NCI-H187 (cell line): Measurements from ENCODE around the gene DPH1.

ENCODE experiments used
- DNase-seq, 2 experiments: peaks; one replicate each; lab custom pipeline; 2025; lab: John Stamatoyannopoulos, UW

Gene DPH1

GRCh38 chr17:2082003-2082781 lies 52.2 kb downstream of the DPH1 start:
- DNase-seq: no peak

- DNase-seq: no peak
These were observed 53.7 kb downstream of the DPH1 start for GRCh38 chr17:2083613-2084035.

GRCh38 chr17:2084036-2084765 lies 54.2 kb downstream of the DPH1 start:
- DNase-seq: no peak

- DNase-seq: no peak
These were observed 55.1 kb downstream of the DPH1 start for GRCh38 chr17:2084766-2085647.

DNA sequence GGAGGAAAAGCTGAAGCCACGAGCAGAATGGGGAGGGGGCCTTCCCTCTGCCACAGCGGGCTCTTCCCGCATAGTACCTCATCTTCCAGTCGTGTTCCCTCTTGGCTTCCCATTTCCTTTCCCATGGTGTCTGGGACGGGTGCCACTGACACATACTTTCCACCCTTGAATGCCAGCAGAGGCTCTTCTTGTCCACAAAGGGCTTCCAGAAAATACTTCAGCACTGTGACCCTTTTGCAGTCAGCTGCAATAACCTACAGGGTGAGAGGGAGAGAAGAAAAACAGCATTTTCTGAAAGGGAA lies 55.6 kb downstream of the DPH1 start:
- DNase-seq: no peak

DNA sequence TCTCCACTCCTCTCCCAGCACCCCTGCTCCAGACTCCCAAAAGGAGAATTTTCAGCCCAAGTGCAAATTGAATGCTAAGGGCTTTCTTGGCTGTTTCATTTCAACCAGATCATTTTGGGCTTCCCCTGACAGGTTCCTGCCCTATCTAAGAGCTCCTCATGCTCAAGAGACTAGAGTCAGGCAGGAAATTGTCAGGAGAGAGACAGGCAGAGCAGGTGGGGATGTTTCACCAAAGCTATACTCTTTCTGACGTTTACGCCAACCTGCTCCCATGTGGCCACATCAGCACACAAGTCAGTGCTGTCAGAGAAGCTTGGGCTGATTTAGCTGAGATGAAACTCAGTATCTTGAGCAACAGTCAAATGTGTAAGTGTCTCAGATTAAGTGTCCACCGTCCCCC lies 56.4 kb downstream of the DPH1 start:
- DNase-seq: no peak

GRCh38 chr17:2087597-2088211 lies 57.8 kb downstream of the DPH1 start:
- DNase-seq: no peak

GRCh38 chr17:2089021-2089422 lies 59.1 kb downstream of the DPH1 start:
- DNase-seq: no peak

DNA sequence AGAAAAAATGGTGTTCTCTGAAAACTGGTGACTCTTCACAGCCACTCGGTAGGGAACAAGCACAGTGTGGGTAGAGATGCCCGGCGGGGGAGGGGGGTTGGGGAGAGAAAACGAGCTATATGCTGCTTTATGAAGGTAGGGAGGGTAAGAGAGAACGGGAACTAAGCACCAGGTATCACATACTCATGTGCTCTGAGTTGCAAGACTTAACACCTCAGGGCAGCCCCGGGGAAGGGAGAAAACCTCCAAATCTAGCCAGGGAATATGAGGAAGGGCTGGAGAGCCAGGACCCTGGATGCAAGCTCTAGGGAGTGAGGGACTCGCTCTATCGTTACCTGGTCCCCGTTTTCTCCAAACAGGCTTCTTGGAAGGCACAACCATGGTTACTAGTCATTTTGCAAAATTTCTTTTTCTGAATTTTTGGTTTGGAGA lies 60.3 kb downstream of the DPH1 start:
- DNase-seq: no peak

- no peak for DNase-seq
These were observed 61.0 kb downstream of the DPH1 start for GRCh38 chr17:2090804-2091534.

GRCh38 chr17:2092253-2092652 lies 62.3 kb downstream of the DPH1 start:
- no peak for DNase-seq

DNA sequence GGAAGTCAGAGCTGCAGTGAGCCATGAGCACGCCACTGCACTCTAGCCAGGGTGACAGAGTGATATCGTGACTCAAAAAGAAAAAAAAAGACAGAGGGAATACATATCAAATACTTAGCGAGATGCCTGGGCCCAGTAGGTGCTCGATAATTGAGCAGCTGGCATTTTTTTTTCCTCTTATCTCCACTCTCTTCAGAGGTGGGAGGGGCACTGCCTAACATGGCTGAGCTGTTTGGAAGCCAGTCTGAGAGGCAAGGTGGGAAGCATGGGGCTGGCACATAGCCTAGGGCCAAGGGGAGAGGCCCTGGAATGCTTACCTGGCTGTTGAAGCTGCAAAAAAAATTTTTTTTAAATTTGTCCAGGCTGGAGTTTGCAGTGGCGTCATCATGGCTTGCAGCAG lies 63.4 kb downstream of the DPH1 start:
- DNase-seq: no peak
